GM21381 (cell line): Measurements from ENCODE around the gene SKAP2.

Experiments used
- ATAC-seq: cut with Tn5 transposase; IDR thresholded peaks from one replicate; pipeline ENCODE4 v1.9.1; 2021; ENCODE audit warnings: mild to moderate bottlenecking, moderate library complexity; ENCODE audit not compliant: unreplicated experiment

The SKAP2 gene

DNA sequence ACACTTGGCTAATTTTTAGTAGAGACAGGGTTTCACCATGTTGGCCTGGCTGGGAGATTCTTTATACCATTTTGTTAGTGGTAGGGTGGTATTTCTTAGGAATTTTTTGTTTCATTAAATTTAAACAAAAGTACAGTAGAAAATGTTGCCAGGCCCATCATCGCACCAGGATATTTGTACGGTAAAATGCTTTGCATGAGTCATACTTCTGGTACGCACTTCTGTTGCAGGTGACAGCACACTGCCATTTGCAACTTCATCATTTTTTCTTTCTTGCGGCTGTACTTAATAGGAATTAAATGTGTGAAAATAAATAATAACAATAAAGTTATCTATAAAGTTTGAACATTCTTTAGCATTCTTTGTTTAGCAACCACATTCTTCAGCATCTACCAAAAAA lies 195.6 kb downstream of the SKAP2 start:
- ATAC-seq, result no peak

DNA sequence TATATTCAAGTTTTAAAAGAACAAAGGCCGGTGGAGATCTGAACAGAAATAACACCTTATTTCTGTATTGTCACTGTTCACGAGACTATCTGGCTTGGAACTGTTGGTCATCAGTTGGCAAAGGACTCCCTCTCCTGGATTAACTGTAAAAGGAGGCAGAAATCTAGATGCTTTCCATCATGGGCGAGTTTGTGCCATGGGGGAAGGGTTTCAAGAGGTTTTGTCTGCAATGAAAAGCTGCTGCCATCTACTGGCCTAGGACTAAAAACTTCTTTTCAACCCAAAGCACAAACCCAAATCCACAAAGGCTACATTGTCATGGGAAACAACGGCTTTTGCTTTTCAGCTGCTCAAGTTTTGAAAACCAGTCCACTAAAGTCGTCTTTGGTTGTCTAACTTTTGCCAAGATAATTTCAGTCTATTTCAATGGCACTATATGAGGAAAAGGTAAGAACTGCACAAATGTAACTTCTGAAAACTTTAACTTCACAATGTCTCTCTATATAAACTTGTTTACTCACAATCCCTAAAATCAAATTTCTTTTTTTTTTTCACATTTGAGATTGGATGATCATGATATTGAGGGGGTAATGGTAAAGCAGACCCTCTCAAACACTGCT lies 196.8 kb downstream of the SKAP2 start:
- no peak for ATAC-seq

DNA sequence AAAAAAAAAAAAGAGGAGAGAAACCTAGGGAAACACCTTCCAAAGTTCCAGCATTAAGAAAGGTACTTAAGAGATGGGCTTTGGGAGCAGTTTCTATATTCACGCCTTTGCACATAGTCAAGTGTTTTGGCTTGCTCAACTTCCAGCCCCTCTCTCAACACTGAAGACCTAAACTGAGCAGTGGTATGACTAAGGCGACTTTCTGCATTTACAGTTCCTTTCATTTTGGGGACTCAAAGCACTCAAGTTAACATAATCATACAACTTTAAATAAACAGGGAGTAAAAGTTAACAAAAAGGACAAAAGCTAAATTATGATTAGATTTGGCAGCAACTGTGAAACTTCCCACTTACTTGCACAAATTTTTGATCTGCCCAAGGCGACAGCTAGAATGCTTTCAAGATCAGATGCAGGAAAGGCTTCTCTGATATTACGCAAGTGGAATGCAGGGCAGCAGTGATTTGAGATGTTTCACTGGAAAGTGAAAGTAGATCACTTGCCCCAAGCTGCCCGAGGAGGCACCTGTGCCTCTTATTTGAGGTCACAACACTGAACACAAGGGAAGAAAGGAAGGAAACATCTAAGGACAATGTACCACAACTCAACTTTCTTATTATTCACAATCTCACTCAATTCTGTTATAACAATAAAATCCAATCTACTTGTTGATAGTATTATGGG lies 199.5 kb downstream of the SKAP2 start:
- ATAC-seq, result no peak

DNA sequence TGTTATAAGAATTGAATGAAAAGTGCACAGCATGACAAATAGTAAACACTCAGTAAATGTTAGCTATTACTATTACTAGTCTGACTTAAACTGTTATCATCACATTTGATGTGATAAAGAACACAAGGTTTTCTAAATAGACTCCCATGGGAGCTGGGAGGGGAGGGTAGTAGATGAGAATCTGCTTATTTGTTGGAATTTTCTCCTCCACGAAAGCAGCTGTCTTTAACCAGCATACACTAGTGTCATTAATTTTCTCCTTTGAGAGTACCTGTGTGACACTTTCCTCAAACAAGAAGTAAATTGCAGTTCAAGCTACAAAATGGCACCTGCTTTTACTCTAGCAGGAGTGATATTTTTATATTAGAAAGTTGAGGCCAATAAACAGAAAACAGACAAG lies 200.1 kb downstream of the SKAP2 start:
- ATAC-seq, result no peak

DNA sequence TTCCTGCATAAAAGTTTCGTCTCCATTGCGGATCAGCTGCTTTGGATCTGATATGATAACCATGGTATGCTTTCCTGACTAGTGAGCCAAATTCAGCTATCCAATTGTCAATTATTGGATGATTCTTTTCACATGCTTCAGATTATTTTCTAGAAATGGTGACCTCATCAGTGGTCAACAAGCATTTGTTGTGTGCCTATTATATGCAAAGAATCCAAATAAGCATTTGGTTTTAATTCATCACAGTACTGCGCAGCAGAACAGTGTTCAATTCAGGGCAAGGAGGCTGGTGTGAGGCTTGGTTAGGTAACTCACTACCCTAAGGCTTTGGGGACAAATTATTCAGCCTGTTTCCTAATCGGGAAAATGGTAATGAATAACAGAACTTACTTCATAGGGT lies 200.5 kb downstream of the SKAP2 start:
- ATAC-seq, result no peak

DNA sequence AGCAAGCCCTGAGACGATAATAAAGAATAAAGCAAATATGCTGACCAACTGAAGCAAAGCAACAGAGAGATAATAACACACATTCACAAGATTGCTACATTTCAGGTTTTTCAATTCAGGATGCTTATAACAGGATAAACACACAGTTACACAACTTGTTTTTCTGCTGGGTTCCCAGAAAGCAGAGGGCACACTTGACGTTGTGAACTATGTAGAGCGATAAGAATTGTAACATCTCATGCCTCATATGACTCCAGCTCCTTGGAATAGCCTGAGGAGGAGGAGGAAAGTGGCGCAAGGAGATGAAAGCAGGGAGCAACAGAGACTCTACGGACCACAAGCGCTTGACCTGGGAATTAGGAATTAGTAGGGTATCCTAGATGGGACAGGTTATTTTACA lies 201.7 kb downstream of the SKAP2 start:
- ATAC-seq, result no peak

DNA sequence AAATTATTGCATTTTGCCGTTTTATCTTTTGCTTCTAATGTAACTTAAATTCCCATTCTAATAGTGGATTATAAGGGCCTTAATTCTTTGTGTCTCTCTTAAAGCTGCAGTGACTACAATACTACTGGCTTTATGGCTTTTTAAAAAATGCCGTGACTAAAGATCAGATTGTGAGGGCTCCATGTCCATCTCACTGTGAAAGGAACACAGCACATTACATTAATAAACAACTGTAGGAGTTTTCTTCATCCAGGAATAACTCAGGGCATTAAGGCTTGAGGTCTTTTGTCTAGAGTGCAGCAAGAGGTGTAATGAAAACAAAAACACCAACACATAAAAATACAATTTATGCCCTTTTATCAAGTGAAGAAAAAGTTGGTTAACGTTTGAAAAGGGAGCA lies 205.3 kb downstream of the SKAP2 start:
- no peak for ATAC-seq

DNA sequence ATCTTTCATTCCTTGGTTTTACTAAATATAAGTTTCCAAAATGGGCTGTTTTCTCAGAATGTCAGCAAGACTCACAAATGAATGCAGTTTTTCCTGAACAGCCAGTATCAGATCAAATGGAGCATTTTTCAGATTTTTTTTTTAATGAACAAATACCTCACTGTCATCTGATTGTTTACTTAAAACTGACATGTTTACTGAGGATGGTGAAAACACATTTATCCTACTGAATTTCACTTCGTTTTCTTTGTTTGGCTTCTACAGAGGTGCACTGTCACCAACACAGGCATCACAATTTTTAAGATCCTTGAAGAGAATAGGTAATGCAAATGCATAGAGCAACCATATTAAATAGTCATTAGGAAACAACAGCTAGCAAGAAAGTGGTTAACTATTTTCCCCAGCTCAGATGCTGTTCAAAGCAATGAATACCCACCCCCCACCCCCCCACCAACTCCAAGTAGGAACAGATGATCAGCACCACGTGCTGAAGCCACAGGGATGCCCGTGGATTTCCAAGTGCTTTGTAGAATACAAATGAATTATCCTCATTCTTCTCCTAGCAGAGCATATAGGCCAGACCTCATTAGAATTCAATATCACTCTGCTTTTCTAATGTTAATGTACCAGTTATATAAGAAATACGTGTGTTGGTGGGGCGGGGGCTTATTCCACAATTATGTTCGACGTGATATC lies 205.9 kb downstream of the SKAP2 start:
- no peak for ATAC-seq

DNA sequence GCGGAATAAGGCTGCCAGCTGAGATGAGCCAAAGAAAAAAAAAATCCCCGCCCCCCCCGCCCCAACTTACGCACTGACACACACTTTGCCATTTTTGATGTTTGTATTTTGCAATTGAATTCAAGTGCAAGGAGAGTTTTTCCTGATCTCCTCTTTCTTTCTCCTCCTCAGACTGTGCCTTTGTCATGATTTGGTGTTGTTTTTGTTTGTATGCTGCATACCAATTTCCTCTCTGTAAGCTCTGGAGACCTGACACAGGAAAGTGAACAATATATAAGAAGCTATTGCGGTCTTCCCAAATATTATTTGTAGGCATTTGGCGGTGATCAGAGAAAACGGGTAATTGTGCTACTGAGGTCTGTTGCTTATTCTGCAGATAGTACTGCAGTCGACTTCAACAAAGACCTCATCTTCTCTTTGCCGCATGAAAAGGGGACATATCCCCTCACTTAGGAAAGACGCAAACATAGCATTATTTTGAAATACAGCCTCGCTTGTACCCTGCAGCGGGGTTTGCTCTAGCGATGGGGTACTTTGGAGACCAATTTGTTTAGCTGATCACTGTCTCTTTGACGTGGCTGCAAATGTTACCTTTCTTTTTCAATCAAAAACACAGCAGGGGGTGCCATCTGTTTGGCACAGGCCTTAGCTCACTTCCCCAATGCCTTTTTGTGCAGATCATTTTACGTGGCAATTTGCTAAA lies 206.6 kb downstream of the SKAP2 start:
- no peak for ATAC-seq

DNA sequence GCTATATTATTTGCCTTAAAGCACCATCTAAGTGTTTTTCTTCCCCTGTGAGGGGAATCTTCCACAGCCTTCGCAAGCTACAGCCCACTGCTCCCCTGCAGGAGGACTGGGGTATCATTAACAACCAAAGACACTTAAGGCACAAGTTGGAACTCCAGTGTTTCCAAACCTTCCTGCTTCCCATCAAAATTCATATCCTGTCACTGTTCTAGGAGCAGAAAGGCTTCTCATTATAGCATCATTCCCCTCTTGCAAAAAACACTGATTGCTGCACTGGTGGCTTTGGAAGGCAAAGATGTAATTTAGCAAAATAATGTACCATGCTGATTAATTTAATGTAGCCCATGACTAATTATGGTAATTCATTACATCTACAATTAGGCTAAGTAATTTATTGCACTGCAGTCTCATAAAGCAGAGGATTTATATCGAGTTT lies 207.2 kb downstream of the SKAP2 start:
- ATAC-seq, result no peak

DNA sequence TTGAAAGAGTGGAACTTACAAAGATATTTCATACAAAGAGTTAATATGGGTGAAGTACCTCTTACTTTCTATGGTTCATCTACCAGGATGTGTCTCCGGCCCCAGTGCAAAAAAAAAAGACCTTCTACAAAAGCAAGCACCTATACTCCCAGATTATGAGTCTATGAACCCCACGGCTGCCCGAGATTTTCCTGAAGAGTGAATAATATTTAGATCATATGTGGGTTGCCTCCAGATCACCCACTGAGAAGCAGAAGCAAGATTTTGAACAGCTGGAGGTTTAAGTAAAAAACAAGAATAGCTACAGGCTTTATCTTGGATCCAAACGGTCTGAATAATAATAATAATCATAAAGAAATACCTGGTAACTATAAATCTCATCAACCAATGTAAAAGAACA lies 207.7 kb downstream of the SKAP2 start:
- ATAC-seq, result no peak

DNA sequence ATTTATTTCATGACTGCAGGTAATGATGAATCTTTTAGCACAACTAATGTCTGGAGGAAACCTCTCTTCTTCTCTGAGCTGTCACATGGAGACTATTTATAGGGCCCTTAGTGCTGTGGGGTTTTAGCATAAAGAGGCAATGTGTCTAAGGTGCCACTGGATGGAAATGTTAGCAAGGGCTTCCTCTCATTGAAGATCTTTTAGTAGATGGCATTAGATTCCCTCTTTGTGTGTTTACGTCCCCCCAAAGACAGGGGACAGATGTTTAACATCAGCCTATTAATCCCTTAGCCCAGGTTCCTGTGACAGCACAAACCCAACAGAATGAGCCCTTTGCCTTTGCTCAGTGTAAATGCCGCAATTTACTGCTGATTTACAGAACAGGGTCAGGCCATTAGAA lies 208.6 kb downstream of the SKAP2 start:
- ATAC-seq, result no peak

DNA sequence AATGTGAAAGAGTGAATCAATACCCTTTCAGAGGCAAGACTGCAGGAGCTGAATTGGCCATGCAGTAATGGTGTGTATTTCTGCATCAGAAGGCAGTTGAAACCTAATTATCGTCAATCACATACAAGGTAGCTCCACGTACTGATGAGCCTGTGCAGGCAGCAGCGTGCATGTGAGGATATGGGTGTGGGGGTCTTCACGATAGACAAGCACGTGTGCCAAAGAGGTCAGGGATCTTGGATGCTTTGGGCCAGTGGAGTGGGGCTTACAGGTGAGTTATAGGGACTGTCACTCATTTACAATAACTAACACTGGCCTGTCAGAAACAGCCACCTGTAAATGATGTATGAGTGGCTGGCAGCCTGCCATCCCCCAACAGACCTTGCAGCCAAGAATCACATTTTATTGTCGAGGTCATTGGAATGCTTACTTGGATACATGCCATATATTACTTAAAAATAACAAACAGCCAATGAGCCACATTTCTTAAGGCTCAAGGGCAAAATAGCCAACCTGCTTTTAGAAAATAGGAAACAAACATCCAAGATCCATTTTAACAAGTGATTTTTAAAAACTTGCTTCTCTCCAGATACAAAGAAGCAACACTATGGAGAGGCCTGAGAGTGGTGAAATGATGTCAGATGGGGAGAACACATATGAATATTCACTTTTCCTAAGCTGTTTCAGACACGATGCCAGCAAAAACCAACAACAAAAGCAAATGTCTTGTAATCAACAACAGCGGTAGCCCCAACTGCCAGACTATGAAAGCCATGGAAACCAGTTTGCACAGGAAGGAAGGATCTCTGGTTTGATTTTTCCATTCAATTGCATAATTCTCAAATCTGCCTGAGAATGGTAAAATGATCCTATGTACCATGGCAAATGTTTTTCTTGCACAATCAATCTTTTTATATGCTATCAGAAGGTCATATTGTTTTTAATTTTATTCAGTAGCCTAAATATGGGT lies 210.7 kb downstream of the SKAP2 start:
- no peak for ATAC-seq

DNA sequence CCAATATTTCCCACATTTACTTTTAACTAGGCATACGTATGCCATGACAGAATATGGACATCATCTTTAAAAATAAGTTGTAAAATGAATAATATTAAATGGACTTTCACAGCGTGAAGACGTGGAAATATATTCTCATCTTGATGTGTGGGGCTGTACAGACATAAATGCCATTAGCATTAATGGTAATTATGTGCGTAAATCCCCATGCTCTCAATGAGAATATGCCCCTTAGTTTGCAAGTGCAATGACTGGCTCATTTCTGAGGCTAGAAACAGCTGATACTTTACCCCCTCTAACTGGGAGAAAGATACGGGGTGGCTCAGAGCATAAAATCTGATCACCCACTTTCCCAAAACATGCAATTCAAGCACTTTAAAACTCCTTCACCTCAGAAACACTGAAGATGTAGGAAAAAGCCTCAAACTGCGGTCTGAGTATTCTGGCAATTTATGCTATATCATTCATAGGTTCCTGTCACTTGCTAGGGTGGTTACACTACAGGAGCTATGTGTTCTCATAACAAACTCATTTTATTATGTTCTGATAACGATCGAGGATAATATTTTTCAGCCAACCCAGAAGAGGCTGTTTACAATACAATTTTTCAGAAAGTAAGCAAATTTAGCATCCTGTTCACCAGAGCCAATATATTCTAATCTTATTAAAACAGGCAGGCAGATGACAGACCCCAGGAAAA lies 211.8 kb downstream of the SKAP2 start:
- ATAC-seq, result no peak

DNA sequence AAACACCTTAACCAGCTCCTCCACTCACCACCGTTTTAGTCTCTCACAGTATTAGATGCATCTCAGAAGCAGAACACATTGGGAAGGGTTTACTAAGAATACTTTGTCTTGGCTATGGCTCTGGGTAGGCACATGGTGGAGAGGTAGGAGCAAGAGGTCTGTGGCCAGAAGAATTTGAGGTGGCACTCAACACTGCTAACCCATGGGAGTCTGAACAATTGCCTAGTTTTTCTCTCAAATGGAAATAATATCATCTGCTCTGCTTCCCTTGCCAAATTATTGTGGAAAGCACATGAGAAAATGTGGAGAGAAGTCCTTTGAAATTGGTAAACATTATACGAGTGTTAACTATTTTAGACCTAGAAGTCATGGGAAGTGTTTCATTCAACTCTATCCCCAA lies 214.3 kb downstream of the SKAP2 start:
- no peak for ATAC-seq

DNA sequence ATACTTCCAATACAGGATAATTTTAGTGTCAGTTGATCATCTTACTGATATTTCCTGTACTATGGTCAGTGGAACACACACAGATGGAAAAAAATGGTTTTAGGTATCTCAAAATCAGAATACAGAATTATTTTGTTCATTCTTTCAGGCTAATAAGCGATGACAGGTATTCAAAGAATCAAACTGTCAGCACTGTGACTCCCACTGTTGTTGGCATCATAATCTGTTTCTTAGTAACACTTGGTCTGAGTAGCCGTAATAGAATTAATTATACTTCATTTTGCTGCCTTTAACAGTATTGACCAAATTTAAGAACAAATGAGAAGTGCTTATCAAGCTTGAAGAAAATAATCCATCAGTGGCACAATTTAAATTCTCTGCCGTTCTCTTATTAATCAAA lies 215.0 kb downstream of the SKAP2 start:
- ATAC-seq, result no peak

DNA sequence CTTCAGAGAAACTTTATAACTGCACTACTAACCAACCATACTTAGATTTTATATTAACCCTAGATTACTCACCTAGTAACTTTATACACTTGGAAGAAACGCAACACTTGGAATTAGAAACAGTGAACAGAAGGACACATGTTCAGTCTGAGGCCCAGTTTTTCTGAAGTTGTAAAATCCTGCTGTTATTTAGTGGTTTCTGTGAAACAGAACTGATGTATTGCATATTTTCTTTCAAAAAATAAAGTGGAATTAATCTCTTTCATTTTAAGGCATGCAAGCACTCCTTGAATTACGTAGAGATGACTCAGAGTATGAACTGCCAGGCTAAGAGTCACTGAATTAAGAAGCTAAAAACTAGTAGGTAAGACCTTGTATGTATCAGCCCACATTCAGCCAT lies 215.8 kb downstream of the SKAP2 start:
- ATAC-seq, result no peak

DNA sequence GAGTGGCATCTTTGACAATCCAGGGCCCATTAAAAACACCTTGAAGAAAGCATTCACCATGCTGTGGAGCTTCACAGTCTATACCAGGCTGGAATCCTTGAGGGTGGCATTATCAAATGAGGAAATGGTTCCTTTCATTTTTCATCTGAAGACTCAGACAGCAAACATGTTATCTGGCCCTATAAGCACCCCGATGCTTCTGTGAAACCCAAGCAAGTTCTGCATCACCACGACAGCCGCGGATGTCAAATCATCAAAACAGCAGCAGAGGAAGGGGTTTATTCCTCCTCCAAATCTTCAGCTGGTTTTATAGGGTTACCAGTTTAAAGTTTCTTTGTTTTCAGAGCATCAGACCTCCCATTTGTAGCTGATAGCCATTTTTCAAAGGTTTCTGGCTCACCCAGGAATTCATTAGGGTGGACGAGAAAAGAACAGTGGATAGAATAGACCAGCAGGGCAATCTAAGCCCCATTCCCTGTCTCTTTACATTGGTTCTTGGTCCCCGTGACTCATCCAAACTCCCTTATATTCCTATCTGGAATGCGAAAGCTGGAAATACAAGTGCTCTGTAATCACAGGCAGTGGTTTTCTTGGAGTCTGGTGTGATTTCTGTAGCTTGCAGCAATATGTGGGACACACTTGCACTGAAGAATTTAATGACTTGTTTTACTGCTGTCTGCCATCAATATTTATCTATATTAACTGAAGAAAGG lies 217.9 kb downstream of the SKAP2 start:
- ATAC-seq, result no peak

DNA sequence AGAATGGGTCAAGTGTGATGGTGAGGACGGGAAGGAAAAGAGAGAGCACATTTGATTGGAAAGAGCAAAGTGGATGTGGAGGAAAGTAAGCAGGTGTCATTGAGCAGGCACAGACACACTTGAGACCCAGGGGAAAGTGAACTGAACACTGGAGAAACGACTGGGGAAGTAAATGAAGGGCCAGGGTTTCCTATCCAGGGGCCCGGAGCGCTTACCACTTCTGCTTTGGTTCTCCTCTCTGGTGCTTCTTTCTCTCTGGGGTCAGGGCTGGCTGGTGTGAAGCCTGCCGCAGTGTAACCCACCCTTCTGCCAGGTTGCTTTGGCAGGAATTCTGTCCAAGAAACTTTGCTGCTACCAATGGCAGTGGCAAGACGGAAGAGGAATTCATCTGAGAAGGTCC lies 219.3 kb downstream of the SKAP2 start:
- no peak for ATAC-seq
